NCI-H526 treated with DMSO at 0.1 percent for 48 hours (cell line): Measurements from ENCODE around the gene GCDH.
"Not testable (repeated sequence)": the region's sequence is repeated elsewhere in the genome, so short reads cannot be mapped to it uniquely, and the experiment has no call there.

Experiments used
- DNase-seq: peaks from one replicate; lab custom pipeline; 2025; lab: John Stamatoyannopoulos, UW

Gene GCDH

DNA sequence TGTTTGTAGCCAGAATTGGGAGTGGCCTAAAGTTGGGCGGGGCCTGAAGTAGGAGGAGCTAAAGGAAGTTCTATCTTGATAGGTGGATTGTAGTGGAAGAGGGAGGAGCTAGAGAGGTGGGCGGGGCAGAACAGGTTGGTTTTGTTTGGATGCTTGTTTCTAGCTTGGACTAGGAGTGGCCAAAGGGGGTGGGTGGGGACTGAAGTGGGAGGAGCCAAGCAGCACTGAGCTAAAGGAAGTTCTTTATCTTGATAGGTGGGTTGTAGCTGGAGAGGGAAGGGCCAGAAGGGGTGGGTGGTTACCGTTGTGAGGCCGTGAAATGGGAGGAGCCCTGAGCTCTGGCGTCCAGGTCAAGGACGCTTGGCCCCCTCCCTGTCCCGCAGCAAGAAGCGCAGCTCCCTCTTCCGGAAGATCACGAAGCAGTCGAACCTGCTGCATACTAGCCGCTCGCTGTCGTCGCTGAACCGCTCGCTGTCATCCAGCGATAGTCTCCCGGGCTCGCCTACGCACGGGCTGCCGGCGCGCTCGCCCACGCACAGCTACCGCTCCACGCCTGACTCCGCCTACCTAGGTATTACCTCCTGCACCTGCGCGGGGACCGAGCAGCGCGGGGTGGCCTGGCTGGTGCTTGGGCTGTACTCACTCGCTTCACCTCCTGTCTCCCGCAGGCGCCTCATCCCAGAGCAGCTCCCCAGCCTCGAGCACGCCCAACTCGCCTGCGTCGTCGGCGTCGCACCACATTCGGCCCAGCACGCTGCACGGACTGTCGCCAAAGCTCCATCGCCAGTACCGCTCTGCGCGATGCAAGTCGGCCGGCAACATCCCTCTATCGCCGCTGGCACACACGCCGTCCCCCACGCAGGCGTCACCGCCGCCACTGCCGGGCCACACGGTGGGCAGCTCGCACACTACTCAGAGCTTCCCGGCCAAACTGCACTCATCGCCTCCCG is 17.7 kb upstream of the GCDH start:
- DNase-seq: no peak

DNA sequence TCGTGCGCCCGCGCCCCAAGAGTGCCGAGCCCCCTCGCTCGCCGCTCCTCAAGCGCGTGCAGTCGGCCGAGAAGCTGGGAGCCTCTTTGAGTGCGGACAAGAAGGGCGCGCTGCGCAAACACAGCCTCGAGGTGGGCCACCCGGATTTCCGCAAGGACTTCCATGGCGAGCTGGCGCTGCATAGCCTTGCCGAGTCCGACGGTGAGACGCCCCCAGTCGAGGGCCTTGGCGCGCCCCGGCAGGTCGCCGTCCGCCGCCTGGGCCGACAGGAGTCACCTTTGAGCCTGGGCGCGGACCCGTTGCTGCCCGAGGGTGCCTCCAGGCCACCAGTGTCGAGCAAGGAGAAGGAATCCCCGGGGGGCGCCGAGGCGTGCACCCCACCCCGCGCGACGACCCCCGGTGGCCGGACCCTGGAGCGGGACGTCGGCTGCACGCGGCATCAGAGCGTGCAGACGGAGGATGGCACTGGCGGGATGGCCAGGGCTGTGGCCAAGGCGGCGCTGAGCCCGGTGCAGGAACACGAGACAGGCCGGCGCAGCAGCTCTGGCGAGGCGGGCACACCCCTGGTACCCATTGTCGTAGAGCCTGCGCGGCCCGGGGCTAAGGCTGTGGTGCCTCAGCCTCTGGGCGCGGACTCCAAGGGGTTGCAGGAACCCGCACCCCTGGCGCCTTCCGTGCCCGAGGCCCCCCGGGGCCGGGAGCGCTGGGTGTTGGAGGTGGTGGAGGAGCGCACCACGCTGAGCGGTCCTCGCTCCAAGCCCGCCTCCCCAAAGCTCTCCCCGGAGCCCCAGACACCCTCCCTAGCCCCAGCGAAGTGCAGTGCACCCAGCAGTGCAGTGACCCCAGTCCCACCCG is 16.8 kb upstream of the GCDH start:
- DNase-seq: no peak

DNA sequence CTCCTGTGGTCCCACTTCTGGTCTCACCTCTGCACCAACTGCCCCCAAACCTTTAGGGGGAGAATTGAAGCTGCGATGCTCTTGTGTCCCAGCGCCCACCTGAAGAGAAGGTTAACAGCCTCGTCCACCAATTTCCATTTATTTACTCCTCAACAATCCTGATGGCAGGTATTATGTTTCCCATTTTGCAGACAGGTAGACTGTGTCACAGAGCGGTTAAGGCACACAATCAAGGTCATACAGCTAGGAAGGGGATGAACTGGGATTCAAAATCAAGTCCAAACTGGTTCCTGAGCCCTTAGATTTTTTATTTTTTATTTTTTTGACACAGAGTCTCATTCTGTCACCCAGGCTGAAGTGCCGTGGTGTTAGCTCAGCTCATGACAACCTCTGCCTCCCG is 15.9 kb upstream of the GCDH start:
- DNase-seq: no peak

DNA sequence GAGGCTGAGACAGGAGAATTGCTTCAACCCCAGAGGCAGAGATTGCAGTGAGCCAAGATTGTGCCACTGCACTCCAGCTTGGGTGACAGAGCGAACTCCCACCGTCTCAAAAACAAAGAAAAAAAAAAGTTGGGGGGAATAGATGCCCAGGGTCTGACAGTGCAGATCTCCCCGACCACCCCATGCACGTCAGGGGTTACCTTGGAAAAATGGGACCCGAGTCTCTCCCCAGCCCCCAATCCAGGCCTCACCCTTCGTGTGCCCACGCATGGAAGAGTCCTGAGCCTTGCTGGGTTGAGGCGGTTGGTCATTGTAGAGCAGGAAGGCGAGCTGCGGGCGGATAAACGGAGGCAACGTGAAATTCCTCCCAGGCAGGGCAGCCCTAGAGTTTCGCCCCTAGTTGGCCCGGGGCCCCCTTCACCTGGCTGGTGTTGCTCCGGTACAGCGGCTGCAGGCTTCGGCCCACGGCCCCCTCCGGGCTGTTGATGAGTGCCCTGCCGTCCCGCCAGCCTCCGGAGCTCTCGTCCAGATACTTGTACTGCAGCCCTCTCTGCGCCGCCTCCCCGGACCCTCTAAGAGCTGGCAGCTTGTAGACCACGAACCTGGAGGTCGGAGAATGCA is 10.3 kb upstream of the GCDH start:
- no peak for DNase-seq

DNA sequence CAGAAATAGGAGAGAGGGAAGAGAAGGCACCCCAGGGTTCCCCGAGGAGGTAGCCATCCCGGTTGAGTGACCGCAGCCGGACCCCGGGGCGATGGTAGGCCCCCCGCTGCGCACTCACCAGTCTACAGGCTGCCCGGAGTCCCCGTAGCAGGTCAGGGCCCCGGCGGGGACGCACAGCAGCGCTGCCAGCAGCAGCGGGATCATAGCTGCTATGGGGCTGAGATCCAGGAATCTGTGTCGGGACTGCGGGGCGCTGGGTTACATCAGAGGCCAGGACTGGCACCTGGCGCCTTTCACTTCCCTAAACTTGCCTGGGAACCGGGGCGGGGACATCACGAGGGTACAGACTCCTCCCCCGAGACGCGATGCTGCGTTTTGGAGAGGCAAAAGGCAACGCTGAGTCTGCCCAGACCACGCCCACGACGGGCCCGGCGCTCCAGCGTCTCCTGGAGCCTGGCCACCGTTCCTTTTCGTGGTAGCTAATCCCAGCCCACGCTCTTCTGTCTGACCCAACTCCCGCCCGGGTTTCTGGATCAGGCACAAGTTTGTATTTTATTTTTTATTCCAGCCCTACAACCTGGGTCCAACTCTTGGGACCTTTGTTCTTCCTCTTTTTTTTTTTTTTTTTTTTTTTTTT is 9.7 kb upstream of the GCDH start, which contains the start of gene DNASE2:
Gene DNASE2, minus strand, starts transcription at position 278 of the 637 bp plus-strand sequence. Its CDS starts 74 bp downstream, at position 204.
- peak; percentile 82 for DNase-seq

DNA sequence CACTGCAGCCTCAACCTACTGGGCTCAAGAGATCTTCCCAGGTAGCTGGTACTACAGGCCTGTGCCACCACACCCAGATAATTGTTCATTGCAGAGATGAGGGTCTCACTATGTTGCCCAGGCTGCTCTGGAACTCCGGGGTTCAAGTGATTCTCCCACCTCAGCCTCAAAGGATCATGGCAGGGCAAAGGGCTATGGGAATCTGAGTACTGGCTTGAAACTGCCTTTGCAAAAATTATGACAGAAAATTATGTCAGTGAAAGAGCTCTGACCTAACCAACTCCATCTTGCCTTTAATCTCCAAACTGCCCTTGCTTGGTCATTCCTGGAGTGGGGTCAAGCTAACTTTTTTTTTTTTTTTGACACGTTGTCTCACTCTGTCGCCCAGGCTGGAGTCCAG is 8.4 kb upstream of the GCDH start:
- no peak for DNase-seq

DNA sequence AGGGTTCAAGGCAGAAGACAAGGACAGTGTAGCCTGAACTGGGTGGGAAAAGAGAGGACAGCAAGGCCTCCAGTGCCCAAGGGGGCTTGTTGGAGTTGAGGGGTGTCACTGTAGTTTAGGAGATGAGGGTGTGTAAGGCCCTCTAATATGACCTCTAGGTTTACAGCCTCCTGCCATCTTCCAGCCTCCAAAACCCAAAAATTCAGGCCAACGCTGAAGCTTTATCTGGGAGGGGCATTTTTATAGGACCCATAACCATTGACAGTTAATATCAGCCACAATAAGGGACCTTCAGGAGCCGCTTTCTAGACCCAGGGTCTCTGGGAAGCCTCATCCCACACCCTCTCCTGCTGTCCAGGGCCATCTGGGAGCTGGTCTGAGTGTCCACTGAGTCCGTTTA is 6.8 kb upstream of the GCDH start:
- no peak for DNase-seq

DNA sequence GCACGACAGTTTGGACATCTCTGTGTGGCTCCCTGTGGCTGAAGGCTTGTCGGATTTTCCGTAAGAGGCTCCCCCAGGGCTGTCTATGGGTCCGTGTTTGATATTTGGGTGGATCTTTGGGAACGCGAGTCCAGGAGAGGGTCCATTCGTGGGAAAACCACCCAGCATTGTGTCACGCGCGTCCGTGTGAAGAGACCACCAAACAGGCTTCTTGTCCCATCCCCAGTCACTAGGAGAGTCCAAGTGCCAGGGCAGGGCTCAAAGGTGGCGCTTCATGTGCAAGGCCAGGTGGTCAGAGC is 6.4 kb upstream of the GCDH start:
- no peak for DNase-seq

DNA sequence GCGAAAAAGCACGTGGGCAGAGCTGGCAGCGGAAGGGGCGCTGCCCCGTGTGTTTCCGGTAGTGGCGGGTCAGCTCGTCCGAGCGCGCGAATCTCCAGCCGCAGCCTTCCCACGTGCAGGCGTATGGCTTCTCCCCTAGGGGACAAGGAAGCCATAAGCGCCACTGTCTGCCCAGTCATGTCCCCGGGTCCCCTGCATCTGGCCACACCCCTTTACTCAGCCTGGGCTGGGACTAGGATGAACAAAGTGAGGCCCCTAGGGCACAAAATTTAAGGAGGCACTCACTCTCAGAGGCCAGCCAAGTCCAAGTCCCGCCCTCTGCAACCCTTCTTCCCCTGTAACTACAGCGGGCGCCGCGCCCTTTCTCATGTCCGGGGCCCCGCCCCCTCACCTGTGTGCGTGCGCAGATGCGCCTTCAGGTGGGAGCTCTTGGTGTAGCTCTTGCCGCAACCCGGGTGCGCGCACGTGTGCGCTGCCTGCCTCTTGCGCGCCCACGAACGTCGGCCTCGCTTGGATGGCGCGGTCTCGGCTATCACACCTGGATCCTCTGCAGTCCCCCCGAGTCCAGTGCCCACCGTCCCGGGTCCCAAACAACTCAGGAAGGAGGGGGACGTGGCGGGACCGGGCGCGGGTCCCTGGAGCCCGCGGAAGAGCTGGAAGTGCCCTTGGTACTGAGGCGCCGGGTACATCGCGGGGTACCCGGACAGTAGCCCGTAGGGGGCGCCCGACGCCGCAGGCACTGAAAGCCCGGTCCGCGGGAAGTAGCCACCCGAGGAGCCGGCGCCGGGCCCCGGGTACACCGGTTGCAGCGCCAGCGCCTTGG is 5.8 kb upstream of the GCDH start:
- DNase-seq: peak; percentile 55

DNA sequence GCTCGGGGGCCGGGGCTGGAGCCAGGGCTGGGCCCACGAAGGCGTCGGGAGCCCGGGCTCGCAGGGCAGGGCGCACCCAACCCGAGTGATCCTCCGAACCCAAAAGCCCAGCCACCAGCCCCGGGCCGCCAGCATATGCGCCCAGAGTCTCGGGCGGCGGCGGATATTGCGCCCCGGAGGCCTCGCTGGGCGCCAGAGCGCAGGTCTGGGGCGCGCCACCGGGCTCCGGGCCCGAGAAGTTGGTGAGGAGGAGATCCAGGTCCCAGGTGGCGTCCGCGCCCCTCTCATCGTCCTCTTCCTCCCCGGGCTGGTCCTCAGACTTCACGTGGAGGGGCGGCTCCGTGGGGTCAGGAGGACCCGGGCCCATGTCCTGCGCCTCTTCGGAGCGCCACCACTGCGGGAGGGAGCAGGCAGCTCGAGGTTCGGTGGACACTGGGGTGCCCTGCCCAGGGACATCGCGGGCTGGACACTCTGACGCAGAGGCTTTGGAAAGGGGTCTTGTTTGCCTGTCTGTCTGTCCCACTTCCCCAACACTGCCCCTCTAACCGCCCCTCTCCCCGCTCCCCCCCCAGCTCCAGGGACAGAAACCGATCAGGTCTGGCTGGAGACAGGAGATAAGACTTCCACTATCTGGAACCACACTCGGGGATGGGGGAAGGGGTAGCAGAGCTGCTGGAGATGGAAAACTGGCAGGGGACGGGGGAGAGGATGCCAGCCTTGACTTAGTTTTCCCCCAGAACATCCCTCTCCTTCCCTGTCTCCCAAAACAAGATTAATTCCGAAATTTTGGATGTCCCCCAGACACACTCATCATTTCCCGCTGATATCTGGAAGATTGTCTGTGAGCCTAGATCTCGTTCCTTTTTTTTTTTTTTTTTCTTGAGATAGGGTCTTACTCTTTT is 5.0 kb upstream of the GCDH start:
- DNase-seq: no peak

DNA sequence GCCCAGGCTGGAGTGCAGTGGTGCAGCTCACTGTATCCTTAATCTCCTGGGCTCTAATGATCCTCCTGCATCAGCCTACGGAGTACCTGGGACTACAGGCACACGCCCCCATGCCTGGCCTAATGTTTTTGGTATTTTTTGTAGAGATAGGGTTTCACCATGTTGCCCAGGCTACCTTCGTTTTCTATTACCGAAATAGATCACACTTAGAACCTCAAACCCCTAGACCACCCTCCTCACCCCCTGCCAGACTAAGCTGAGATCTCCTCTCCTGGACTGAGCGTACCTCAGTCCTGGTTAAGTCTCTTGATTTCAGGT is 4.3 kb upstream of the GCDH start:
- no peak for DNase-seq

DNA sequence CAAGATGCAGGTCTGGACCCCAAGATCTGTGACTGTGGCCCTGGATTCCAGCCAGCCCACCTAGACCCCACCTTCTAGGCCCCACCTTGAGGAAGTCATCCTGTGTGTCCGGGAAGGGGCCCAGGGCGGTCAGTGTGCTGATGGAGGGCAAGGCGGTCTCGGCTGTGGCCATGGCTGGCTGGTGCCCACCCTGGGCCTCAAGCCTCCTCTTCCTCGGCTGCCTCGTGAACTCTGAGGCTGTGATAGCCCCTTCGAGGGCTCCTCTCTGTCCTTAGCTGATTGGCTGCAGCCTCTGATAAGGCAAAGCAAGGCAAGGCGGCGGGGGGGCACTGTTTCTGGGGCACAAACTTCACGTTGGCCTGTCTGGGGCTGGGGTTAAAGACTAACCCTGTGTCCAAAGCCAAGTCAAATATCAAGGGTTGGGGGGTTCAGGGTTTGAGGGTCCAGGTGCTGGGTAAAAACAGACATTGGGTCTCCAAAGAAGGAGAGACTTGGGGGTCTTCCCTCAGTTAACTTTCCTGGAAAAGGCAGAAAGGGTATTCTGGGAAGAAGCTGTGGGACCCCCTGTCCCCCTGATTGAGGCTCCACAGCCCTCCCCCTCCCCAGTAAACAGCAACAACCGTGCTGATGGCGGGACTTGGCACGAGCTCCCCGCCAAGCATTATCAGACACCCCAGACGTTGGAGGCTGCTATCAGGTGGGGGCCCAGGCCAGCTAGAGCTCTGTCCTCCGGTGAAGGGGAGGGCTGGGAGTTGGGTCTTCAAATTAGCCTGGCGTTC is 3.8 kb upstream of the GCDH start, which contains the start of gene KLF1:
Gene KLF1, minus strand, starts transcription at position 233 of the 779 bp plus-strand sequence. Its CDS starts 61 bp downstream, at position 172.
- DNase-seq: no peak

DNA sequence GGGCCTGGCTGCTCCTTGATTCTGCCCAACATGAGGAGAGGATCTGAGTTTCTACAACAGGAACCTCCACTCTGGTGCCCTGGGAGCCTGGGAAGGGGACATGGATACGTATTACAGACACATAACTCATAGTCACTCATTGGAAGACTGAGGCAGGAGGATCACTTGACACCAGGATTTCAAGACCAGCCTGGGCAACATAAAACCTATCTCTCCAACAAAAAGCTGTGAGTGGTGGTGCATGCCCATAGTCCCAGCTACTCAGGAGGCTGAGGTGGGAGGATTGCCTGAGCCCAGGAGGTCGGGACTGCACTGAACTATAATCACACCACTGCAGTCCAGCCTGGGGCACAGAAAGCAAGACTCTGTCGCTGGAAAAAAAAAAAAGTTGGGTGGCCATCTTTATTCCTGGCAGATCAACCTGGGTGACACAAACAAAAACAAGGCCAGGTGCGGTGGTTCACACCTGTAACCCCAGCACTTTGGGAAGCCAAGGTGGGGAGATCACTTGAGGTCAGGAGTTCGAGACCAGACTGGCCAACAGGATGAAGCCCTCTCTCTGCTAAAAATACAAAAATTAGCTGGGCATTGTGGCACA is 2.9 kb upstream of the GCDH start:
- DNase-seq: no peak

DNA sequence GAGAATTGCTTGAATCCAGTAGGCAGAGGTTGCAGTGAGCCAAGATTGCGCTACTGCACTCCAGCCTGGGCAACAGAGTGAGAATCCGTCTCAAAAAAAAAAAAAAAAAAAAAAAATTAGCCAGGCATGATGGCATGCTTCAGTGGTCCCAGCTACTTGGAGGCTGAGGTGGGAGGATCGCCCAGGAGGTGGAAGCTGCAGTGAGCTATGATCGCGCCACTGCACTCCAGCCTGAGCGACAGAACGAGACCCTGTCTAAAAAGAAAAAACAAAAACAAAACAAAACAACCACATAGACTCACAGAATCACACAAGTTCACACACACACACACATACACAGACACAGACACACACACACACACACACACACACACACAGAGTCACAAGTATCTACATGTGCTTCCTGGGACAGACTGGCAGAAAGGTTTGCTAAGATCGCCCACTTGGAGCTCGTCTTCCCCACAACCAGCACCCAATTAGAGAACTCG is 617 bp upstream of the GCDH start:
- not testable (repeated sequence) for DNase-seq

DNA sequence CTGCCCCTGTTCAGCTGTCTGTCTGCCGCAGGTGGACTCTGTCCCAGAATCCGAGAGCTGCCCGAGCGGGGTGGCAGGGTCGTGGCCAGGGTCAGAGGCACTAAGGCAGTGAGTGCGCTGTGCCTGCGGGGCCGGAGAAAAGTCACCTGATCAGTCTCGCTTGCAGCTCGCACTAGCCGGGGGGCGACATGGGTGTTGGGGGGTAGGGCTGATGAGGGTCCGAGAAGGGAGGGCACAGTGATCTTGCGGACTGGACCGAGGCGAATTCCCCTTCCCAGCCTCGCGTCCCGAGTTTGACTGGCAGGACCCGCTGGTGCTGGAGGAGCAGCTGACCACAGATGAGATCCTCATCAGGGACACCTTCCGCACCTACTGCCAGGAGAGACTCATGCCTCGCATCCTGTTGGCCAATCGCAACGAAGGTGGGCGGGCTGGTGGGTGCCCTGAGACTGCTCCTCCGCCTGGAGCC is 627 bp downstream of the GCDH start:
- DNase-seq: no peak

DNA sequence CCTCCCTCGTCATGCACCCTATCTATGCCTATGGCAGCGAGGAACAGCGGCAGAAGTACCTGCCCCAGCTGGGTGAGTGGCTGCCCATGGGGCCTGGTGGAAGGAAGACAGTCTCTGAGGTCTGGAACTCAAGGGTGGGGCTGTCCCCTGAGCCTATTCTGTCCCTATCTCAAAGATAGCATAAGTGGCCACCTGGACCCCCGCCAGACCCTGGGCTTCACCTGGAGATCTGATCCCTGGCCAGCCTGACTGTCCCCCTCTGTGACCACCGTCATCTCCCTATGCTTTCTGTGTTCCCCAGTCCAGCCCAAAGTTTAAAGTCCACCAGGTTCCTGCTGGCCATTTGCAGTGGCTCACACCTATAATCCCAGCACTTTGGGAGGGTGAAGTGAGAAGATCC is 2.6 kb downstream of the GCDH start:
- no peak for DNase-seq

DNA sequence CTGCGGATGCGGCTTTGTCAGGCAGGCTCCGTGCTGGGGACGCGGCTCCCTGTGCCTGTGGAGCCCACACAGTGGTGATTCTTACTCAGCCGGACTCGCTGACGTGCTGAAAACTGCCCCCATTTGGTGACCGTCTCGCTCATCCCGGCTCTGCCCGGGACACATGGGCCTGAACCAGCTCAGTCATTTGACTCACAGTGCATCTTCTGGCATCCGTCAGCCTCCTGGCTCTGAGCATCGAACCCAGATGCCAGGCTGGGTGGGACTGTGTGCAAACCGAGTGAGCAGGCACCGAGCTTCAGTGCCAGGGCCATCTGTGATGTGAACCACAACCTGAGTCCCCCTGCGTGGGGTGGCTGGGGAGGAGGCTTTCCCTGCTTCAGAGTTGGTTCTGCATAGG is 5.5 kb downstream of the GCDH start:
- DNase-seq: no peak

DNA sequence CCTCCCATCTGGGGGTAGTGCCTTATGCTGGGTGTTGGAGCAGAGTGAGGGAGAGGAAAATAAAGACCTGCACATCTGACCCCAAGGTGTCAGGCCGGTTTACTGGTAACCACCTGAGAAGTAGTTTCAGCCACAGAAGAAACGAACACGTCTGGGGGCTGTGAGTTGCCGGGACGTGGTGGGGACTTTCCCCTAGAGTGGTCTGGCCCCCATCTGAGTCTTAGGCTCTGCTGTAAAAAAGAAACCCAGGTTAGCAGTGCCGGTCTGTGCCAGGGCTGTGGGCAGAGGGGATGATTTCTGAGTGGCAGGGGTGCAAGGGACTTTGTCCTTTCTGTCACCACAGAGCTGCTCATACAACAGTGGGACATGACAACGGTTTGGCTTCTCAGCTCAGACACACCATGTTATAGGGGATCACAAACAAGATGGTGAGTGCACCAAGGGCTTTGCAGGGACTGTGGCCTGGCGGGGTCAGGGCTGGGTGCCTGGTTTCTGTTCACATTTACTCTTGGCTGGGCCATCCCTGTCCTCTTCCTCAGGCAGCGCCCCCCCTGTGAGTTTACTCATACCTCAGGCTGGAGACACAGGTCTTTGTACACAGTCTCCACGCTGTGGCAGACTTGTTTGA is 9.0 kb downstream of the GCDH start:
- DNase-seq: no peak
